Epithelial cell of esophagus (primary cell): ENCODE measurements around the gene HDGFL1.

Experiments
- DNase-seq: peaks from one replicate; pipeline ENCODE4 v3.0.0; 2010; ENCODE audit warnings: low read depth
- H3K4me3 ChIP-seq: 2 replicates; pipeline ENCODE4 v1.5.1; 2011; ENCODE audit warnings: mild to moderate bottlenecking, low read length, control low read depth
- TF ChIP-seq, protein P1 (sequence below): IDR thresholded peaks from 2 replicates; pipeline ENCODE4 v1.5.1; 2011; ENCODE audit warnings: low read depth, mild to moderate bottlenecking, low read length, control low read depth, inconsistent platforms; ENCODE audit not compliant: insufficient read depth; ENCODE audit errors: missing control alignments

HDGFL1 gene

DNA sequence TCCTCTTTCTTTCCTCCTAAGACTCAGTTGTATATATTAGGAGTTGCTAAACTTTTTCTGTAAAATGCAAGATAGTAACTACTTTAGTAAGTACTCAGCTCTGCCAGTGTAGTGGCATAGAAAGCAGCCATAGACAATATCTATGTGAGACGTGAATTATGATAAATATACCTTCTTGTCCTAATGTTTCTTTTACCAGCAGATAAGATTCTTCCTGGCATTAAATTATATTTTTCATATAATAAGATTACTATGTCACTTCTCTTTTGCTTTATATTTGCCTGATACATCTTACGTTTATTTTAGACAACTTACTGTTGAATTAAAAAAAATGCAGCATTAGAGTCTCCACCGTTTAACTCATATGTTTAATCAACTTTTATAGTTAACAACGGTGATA is 51.7 kb downstream of the HDGFL1 start:
- H3K4me3 ChIP-seq: no peak overlapping the region
- TF ChIP-seq, protein P1, sequence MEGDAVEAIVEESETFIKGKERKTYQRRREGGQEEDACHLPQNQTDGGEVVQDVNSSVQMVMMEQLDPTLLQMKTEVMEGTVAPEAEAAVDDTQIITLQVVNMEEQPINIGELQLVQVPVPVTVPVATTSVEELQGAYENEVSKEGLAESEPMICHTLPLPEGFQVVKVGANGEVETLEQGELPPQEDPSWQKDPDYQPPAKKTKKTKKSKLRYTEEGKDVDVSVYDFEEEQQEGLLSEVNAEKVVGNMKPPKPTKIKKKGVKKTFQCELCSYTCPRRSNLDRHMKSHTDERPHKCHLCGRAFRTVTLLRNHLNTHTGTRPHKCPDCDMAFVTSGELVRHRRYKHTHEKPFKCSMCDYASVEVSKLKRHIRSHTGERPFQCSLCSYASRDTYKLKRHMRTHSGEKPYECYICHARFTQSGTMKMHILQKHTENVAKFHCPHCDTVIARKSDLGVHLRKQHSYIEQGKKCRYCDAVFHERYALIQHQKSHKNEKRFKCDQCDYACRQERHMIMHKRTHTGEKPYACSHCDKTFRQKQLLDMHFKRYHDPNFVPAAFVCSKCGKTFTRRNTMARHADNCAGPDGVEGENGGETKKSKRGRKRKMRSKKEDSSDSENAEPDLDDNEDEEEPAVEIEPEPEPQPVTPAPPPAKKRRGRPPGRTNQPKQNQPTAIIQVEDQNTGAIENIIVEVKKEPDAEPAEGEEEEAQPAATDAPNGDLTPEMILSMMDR: no peak
- DNase-seq: no peak
